ENCODE measurements around the gene GPR149. TPM values are rescaled to one million over a fixed set of nuclear protein-coding genes. Genes with fewer than 3 reads are reported as not detected.

GPR149 gene
- total and polyA plus RNA-seq, 2 donors: 0.02 TPM; not detected in 1

DNA sequence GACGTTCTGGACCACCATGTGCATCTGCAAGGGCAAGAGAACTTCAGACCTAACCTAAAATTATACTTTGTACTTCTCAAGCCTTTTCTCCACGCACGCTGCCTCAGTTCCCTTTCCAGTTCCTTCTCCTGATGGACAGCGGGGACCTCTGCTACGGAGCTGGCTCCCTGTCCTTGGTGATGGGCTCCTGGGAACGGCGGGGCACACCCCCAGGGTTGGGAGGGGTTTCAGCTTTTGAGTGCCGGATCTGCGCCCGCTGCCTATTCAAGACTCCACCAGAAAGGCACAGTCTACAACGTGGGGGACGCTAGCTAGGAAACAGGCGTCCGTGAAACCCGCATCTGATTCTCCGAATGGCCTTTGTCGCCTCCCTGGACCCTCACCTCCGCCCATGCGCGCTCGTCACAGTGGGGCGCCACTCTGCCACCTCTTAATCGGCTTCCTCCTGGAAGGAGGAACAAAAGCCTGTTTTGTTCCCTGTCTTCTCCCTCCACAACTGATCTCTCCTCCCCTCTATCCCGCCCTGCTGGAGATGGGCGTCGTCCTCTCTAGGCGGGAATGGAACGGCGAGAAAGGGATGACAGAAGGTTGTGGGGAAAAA, 2.2 kb downstream of the GPR149 start:
- H3K27ac ChIP-seq (ENCODE audit: low read depth in 1 of 2, low read length in 1 of 2): no peak overlapping the region
- H3K36me3 ChIP-seq (ENCODE audit: control insufficient read depth in 2 of 2, insufficient read depth in 2 of 2, low read length in 1 of 2): no peaks in the 10 kb centered on the region
- no peak for DNase-seq (ENCODE audit: low read depth in 6 of 9, low spot score in 9 of 9)
- no peaks in the 10 kb centered on the region for H3K4me1 ChIP-seq (ENCODE audit: control insufficient read depth in 2 of 2, insufficient read depth in 2 of 2, low read length in 2 of 2)
- no peaks in the 10 kb centered on the region for H3K9me3 ChIP-seq (ENCODE audit: control insufficient read depth in 2 of 2, insufficient read depth in 1 of 2, low read length in 1 of 2)
- 6% methylated on average over 29 of the region's 29 CpGs for WGBS
- H3K27me3 ChIP-seq (ENCODE audit: control insufficient read depth in 2 of 2, insufficient read depth in 1 of 2, low read length in 1 of 2): peaks cover 21 to 40% of the 10 kb centered on the region in 2 donors
- H3K4me3 ChIP-seq (ENCODE audit: low read length in 2 of 2): no peak overlapping the region

DNA sequence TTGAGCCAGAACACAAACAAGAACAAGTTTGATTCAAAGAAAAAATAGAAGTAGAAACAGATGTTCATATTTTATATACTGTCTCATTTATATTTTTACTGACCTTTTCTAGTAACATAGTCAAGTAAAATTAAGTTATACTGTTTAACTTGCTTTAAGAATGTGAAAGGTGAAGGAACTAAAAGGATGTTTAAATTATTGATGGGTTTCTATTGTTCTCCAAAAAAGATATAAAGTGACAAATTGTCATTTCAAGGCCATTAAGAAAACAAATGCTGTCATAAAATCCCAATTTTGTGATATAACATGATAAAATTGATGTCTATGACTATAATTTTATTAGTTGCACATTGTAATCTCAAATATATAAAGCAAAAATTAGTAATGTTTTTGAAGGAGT, 7.3 kb downstream of the GPR149 start:
- H3K4me3 ChIP-seq (ENCODE audit: low read length in 2 of 2): no peak overlapping the region
- no peaks in the 10 kb centered on the region for H3K9me3 ChIP-seq (ENCODE audit: control insufficient read depth in 2 of 2, insufficient read depth in 1 of 2, low read length in 1 of 2)
- peaks cover 4 to 12% of the 10 kb centered on the region in 2 donors for H3K27me3 ChIP-seq (ENCODE audit: control insufficient read depth in 2 of 2, insufficient read depth in 1 of 2, low read length in 1 of 2)
- no peaks in the 10 kb centered on the region for H3K4me1 ChIP-seq (ENCODE audit: control insufficient read depth in 2 of 2, insufficient read depth in 2 of 2, low read length in 2 of 2)
- H3K36me3 ChIP-seq (ENCODE audit: control insufficient read depth in 2 of 2, insufficient read depth in 2 of 2, low read length in 1 of 2): no peaks in the 10 kb centered on the region
- H3K27ac ChIP-seq (ENCODE audit: low read depth in 1 of 2, low read length in 1 of 2): no peak overlapping the region
- no peak for DNase-seq (ENCODE audit: low read depth in 6 of 9, low spot score in 9 of 9)

GRCh38 chr3:154421083-154421482, 8.9 kb downstream of the GPR149 start:
- 24% methylated on average over 3 of the region's 3 CpGs for WGBS
- Histone ChIP-seq H3K27me3 (ENCODE audit: control insufficient read depth in 2 of 2, insufficient read depth in 1 of 2, low read length in 1 of 2) (no peaks in the 10 kb centered on the region), H3K27ac (ENCODE audit: low read depth in 1 of 2, low read length in 1 of 2) (no peak overlapping the region), H3K4me3 (ENCODE audit: low read length in 2 of 2) (no peak overlapping the region), H3K9me3 (ENCODE audit: control insufficient read depth in 2 of 2, insufficient read depth in 1 of 2, low read length in 1 of 2) (no peaks in the 10 kb centered on the region), H3K4me1 (ENCODE audit: control insufficient read depth in 2 of 2, insufficient read depth in 2 of 2, low read length in 2 of 2) (no peaks in the 10 kb centered on the region), H3K36me3 (ENCODE audit: control insufficient read depth in 2 of 2, insufficient read depth in 2 of 2, low read length in 1 of 2) (no peaks in the 10 kb centered on the region)
- DNase-seq (ENCODE audit: low read depth in 6 of 9, low spot score in 9 of 9): peak in 7 of 9 donors; percentile 3 to 45 (median 8)

- Histone ChIP-seq H3K4me1 (ENCODE audit: control insufficient read depth in 2 of 2, insufficient read depth in 2 of 2, low read length in 2 of 2) (no peaks in the 10 kb centered on the region), H3K36me3 (ENCODE audit: control insufficient read depth in 2 of 2, insufficient read depth in 2 of 2, low read length in 1 of 2) (no peaks in the 10 kb centered on the region), H3K4me3 (ENCODE audit: low read length in 2 of 2) (no peak overlapping the region), H3K27me3 (ENCODE audit: control insufficient read depth in 2 of 2, insufficient read depth in 1 of 2, low read length in 1 of 2) (no peaks in the 10 kb centered on the region), H3K27ac (ENCODE audit: low read depth in 1 of 2, low read length in 1 of 2) (no peak overlapping the region), H3K9me3 (ENCODE audit: control insufficient read depth in 2 of 2, insufficient read depth in 1 of 2, low read length in 1 of 2) (no peaks in the 10 kb centered on the region)
- WGBS: 95% methylated on average over 3 of the region's 3 CpGs
- DNase-seq (ENCODE audit: low read depth in 6 of 9, low spot score in 9 of 9): no peak
Observed at GRCh38 chr3:154398084-154398967, 31.7 kb downstream of the GPR149 start.

GRCh38 chr3:154389861-154390260, 40.1 kb downstream of the GPR149 start:
- H3K4me3 ChIP-seq (ENCODE audit: low read length in 2 of 2): no peak overlapping the region
- H3K27ac ChIP-seq (ENCODE audit: low read depth in 1 of 2, low read length in 1 of 2): no peak overlapping the region
- H3K36me3 ChIP-seq (ENCODE audit: control insufficient read depth in 2 of 2, insufficient read depth in 2 of 2, low read length in 1 of 2): no peaks in the 10 kb centered on the region
- no peak for DNase-seq (ENCODE audit: low read depth in 6 of 9, low spot score in 9 of 9)
- H3K27me3 ChIP-seq (ENCODE audit: control insufficient read depth in 2 of 2, insufficient read depth in 1 of 2, low read length in 1 of 2): no peaks in the 10 kb centered on the region
- no peaks in the 10 kb centered on the region for H3K9me3 ChIP-seq (ENCODE audit: control insufficient read depth in 2 of 2, insufficient read depth in 1 of 2, low read length in 1 of 2)
- no peaks in the 10 kb centered on the region for H3K4me1 ChIP-seq (ENCODE audit: control insufficient read depth in 2 of 2, insufficient read depth in 2 of 2, low read length in 2 of 2)
- WGBS: 97% methylated on average over 3 of the region's 3 CpGs

- no peaks in the 10 kb centered on the region for H3K36me3 ChIP-seq (ENCODE audit: control insufficient read depth in 2 of 2, insufficient read depth in 2 of 2, low read length in 1 of 2)
- H3K9me3 ChIP-seq (ENCODE audit: control insufficient read depth in 2 of 2, insufficient read depth in 1 of 2, low read length in 1 of 2): no peaks in the 10 kb centered on the region
- H3K27ac ChIP-seq (ENCODE audit: low read depth in 1 of 2, low read length in 1 of 2): no peak overlapping the region
- H3K4me3 ChIP-seq (ENCODE audit: low read length in 2 of 2): no peak overlapping the region
- no peaks in the 10 kb centered on the region for H3K4me1 ChIP-seq (ENCODE audit: control insufficient read depth in 2 of 2, insufficient read depth in 2 of 2, low read length in 2 of 2)
- DNase-seq (ENCODE audit: low read depth in 6 of 9, low spot score in 9 of 9): no peak
- no peaks in the 10 kb centered on the region for H3K27me3 ChIP-seq (ENCODE audit: control insufficient read depth in 2 of 2, insufficient read depth in 1 of 2, low read length in 1 of 2)
Observed at GRCh38 chr3:154384479-154384878, 45.5 kb downstream of the GPR149 start.

DNA sequence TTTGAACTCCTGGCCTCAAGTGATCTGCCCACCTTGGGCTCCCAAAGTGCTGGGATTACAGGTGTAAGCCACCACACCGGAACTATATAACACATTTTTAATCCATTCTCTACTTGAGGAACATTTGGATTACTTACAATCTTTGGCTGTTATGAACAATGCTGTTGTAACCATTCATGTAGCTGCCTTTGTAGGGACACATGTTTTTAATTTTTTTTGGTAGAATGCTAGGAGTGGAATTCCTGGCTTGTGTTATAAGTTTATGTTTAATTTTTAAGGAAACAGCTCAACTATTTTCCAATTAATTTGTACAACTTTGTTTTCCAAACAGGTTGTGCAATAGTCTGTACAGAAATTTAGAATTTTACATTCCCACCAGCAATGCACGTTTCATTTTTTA, 51.7 kb downstream of the GPR149 start:
- Histone ChIP-seq H3K36me3 (ENCODE audit: control insufficient read depth in 2 of 2, insufficient read depth in 2 of 2, low read length in 1 of 2) (no peaks in the 10 kb centered on the region), H3K27me3 (ENCODE audit: control insufficient read depth in 2 of 2, insufficient read depth in 1 of 2, low read length in 1 of 2) (no peaks in the 10 kb centered on the region), H3K4me1 (ENCODE audit: control insufficient read depth in 2 of 2, insufficient read depth in 2 of 2, low read length in 2 of 2) (no peaks in the 10 kb centered on the region), H3K9me3 (ENCODE audit: control insufficient read depth in 2 of 2, insufficient read depth in 1 of 2, low read length in 1 of 2) (no peaks in the 10 kb centered on the region), H3K4me3 (ENCODE audit: low read length in 2 of 2) (no peak overlapping the region), H3K27ac (ENCODE audit: low read depth in 1 of 2, low read length in 1 of 2) (no peak overlapping the region)
- WGBS: 95% methylated on average over 2 of the region's 2 CpGs
- DNase-seq (ENCODE audit: low read depth in 6 of 9, low spot score in 9 of 9): no peak

GRCh38 chr3:154367221-154367620, 62.8 kb downstream of the GPR149 start:
- Histone ChIP-seq H3K9me3 (ENCODE audit: control insufficient read depth in 2 of 2, insufficient read depth in 1 of 2, low read length in 1 of 2) (peaks cover 0 to 2% of the 10 kb centered on the region in 2 donors), H3K4me1 (ENCODE audit: control insufficient read depth in 2 of 2, insufficient read depth in 2 of 2, low read length in 2 of 2) (no peaks in the 10 kb centered on the region), H3K27ac (ENCODE audit: low read depth in 1 of 2, low read length in 1 of 2) (no peak overlapping the region), H3K27me3 (ENCODE audit: control insufficient read depth in 2 of 2, insufficient read depth in 1 of 2, low read length in 1 of 2) (no peaks in the 10 kb centered on the region), H3K4me3 (ENCODE audit: low read length in 2 of 2) (no peak overlapping the region), H3K36me3 (ENCODE audit: control insufficient read depth in 2 of 2, insufficient read depth in 2 of 2, low read length in 1 of 2) (no peaks in the 10 kb centered on the region)
- WGBS: 49% methylated on average over 3 of the region's 3 CpGs
- no peak for DNase-seq (ENCODE audit: low read depth in 6 of 9, low spot score in 9 of 9)

DNA sequence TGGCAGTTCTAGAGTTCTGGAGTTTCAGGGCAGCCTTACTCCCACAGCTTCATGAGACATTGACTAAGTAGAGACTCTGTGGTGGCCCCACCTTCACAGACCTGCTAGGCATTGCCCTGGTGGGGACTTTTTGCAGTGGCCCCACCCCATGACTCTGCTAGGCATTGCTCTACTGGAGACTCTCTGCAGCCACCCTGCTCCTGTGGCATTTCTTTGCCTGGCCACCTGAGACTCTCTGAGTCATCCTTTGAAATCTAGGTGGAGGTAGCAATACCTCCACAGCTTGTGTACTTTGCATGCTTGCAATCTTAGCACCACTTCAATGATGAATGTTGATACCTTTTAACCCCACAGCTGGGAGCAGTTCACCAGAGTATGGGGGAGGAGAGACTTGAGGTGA, 65.1 kb downstream of the GPR149 start:
- H3K4me3 ChIP-seq (ENCODE audit: low read length in 2 of 2): no peak overlapping the region
- peaks cover 0 to 2% of the 10 kb centered on the region in 2 donors for H3K9me3 ChIP-seq (ENCODE audit: control insufficient read depth in 2 of 2, insufficient read depth in 1 of 2, low read length in 1 of 2)
- no peaks in the 10 kb centered on the region for H3K4me1 ChIP-seq (ENCODE audit: control insufficient read depth in 2 of 2, insufficient read depth in 2 of 2, low read length in 2 of 2)
- H3K27ac ChIP-seq (ENCODE audit: low read depth in 1 of 2, low read length in 1 of 2): no peak overlapping the region
- no peak for DNase-seq (ENCODE audit: low read depth in 6 of 9, low spot score in 9 of 9)
- no peaks in the 10 kb centered on the region for H3K36me3 ChIP-seq (ENCODE audit: control insufficient read depth in 2 of 2, insufficient read depth in 2 of 2, low read length in 1 of 2)
- H3K27me3 ChIP-seq (ENCODE audit: control insufficient read depth in 2 of 2, insufficient read depth in 1 of 2, low read length in 1 of 2): no peaks in the 10 kb centered on the region

Data from thymus (tissue), 11 donors.